Fibroblast of the conjunctiva (primary cell): ENCODE measurements around the gene HBP1.
"Not testable (repeated sequence)": the region's sequence is repeated elsewhere in the genome, so short reads cannot be mapped to it uniquely, and the experiment has no call there.

Experiments
- DNase-seq: peaks from one replicate; pipeline ENCODE4 v3.0.0-alpha.2; 2010; ENCODE audit warnings: low read depth

The HBP1 gene

DNA sequence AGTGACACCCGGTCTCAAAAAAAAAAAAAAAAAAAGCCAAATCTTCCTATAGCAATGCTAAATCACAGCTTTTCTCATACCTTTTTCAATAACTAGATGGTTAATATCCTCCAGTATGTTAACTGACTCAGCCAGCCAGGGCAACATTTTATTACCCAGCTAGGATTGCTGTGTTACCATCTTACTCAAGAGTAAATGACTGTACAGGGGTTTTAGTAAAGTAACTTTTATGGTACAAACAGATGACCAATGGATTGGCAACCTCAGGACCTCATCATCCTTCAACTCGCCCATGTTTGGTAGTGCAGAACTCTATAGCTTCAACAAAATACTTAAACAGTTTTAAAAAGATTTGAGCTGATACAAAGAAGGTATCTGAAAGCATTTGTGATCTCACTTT, 59.5 kb downstream of the HBP1 start:
- no peak for DNase-seq

DNA sequence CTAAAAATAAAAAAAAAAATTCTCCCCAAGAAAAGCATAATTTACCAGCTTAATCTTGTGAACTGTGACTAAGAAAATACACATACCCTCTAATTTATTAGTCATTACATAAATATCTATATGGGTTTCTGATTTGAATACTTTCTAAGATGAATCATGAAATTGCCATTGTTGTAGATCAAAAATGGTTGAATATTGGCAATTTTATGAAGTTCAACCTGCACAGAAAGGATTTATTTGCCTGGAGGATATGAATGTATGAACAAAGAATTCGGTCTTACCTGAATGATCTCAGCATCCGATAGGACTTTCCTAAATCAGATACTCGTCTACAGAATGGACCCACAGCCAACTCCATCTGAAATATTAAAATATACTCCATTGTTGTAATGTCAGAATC, 61.5 kb downstream of the HBP1 start:
- DNase-seq = no peak

DNA sequence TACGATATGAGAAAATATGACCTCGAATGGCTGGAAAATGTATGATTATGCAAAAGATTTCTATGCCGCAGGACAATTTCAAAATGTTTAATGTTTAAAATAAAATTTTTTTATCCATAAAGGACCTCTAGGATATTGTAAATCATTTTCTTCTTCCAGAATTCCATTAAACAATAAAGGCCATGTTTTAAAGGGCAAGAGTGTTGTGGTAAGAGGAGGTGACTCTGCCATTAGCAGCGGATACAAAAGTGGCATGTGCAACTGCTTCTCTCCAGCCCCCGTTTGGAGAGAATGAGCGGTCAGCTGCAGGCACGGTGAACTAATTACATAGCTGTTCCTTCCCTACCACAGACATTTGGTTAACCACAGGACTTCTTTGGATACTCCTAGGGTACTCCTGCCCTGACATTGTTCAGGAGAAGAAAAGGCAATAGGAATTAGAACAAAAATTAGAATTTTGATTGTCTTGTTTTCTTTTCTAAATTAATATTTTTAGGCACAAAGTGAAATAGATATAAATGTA, 63.8 kb downstream of the HBP1 start:
- no peak for DNase-seq

DNA sequence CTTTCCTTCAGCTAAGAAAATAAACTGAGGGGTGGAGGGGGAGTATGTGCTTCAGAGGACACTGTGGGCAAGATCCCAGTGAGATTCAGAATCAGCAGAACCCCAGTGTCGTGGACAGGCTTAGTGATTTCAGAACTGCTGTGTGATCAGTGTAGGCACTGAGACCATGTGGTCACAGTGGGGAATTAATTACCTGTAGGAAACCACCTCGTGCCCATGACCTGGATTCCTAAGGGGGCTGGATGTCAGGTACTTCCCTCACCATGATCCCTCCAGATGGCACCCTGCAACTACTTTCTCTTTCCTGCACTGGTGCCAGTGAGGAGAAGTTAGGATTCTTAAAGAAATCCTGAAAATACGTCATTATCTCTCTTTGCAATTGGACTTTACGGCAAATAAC, 64.4 kb downstream of the HBP1 start:
- no peak for DNase-seq

DNA sequence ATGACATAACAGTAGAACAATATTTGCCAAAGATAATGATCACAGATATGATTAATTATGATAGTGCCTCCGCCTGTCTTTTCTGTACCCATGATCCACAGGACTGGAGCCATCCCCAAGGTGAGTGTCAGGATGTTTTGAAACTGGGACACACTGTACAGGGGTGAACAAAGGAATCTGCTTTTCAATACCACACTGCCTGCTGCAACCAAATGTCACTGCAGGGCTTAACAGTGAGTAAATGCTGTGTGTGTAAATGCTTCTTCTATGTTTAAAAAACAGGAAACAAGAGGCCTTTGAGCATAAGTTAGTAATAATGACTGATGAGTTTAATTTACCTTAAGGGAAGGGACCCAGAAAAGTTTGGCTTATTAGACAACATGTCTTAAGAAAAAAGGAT, 65.2 kb downstream of the HBP1 start:
- no peak for DNase-seq

DNA sequence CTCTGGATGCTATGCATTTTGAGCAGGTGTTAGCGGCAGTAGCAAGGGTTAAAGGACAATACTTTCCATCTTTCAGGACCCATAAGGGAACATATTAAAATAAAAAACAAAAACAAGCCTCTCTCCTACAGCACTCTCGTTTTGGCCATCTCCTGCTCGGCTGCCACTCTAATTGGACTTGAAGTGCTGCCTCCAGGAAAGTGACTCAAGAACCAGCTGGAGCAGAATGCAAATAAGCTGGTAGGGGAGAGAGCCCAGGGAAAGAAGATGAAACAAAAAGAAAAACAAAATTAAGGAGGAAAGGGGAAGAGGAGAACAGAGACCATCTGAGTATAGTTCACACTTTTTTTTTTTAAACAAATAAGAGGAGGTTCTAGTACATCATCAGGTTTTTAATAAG, 65.6 kb downstream of the HBP1 start:
- DNase-seq = no peak

DNA sequence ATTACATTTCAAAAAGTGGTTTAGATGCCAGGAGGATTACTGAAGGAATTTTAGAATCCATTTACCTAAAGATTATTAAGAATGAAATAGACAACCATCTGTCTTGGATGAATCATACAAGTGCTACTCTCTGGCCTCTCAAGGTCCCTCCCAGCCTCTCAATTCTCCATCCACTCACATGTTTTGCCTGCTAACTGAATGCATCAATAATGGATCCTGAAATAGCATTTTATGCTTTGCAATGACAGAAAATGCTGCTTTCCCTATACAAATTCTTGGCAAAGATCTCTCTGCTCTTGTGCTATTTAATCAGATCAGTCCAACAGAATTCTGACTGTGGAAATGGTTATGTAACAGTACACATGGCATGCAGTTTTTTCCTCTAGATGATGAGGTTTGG, 68.1 kb downstream of the HBP1 start:
- no peak for DNase-seq

DNA sequence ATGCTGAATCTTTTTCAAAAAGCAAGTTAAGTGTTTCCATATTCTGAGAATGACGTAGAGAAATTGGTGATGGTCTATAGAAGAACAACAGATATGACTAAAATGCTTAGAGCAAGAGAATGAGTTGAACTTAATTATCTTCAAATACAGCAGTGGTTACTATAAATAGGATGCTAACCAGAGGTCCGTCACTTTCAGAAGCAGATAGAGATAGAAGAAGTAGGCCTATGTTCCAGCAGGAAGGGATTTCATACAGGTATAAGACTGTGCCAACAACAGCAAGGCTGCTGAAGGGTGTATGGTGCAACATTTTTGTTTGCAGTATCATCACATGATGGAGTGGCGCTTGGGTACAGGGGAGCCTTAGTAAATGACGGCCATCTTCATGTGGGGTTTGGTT, 68.6 kb downstream of the HBP1 start:
- no peak for DNase-seq

DNA sequence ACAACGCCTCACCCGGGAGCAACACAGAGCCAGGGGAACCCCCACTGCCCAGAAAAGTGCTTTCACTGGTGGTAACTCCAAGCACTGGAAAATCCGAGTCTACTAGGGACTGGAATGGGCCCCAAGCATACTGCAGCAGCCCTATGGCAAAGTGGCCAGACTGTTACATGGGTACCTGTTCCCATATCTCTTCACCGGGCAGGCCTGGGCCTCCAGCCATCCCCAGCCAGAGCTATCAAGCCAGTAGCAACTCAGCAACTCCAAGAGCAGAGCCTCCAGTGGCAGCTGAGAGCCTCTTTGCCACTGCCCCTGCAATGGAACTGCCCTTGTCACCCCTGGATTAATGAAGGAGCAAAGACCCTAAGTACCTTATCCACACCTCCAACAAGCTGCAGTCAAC, 73.5 kb downstream of the HBP1 start:
- no peak for DNase-seq

DNA sequence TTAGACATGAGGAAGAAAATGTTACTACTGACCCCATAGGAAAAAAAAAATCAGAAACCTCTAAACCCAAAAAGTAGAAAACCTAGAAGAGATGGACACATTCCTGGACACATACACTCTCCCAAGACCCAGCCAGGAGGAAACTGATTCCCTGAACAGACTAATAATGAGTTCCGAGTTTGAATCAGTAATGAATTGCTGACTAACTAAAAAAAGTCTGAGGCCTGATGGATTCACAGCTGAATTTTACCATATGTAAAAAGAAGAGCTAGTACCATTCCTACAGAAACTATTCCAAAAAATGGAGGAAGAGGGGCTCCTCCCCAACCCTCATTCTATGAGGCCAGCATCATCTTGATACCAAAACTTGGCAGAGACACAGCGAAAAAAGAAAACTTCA, 75.8 kb downstream of the HBP1 start:
- no peak for DNase-seq

DNA sequence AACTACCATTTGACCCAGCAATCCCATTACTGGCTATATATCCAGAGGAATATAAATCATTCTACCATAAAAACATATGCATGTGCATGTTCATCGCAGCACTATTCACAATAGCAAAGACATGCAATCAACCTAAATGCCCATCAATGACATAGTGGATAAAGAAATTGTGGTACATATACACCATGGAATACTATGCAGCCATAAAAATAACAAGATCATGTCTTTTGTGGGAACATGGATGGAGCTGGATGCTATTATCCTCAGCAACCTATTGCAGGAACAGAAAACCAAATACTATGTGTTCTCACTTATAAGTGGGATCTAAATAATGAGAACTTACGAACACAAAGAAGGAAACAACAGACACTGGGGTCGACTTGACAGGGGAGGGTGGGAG, 78.0 kb downstream of the HBP1 start:
- not testable (repeated sequence) for DNase-seq

DNA sequence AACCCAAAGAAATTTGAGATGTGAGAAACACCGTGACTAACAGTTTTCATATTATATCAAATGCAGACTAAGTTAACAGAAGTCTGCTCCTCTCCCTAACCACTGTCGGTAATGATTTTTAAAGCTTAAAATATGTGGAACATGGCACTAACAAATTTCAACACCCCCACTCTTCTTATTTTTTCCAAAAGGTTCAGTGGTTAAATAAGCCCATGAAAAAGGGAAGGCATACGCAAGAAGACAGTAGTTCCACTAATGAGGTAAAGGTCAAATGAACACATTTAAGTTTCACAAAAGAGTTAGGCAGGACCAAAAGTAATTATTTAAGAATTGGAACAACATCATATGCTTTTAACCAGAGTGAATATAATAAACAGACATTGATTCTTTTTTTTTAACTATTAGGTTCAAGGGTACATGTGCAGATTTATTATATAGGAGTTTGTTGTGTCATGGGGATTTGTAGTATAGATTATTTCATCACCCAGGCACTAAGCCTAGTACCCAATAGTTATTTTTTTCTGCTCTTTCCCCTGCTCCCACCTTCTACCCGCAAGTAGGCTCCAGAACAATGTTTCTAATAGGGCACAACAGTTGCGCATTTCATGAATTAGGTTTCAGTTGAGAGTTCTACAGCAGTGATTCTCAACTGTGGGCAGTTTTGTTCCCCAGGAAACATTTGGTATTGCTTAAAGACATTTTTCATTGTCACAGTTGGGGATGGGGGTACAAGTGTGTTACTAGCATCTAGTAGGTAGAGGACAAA, 79.9 kb downstream of the HBP1 start:
- no peak for DNase-seq

DNA sequence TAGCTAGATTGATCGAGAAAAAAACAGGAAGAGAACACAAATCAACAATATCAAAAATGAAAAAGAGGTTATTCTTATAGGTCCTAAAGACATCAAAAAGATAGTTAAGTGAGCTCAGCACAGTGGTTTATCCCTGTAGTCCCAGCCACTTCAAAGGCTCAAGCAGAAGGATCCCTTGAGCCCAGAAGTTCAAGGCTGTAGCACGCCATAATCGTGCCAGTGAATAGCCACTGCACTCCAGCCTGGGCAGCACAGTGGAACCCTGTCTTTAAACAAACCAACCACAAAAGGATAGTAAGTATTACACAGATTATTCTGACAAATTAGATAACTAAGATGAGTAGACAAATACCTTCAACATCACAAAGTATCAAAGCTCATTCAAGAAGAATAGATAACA, 83.2 kb downstream of the HBP1 start:
- DNase-seq = no peak
